Measurements from ENCODE around the gene C12orf43.

DNA sequence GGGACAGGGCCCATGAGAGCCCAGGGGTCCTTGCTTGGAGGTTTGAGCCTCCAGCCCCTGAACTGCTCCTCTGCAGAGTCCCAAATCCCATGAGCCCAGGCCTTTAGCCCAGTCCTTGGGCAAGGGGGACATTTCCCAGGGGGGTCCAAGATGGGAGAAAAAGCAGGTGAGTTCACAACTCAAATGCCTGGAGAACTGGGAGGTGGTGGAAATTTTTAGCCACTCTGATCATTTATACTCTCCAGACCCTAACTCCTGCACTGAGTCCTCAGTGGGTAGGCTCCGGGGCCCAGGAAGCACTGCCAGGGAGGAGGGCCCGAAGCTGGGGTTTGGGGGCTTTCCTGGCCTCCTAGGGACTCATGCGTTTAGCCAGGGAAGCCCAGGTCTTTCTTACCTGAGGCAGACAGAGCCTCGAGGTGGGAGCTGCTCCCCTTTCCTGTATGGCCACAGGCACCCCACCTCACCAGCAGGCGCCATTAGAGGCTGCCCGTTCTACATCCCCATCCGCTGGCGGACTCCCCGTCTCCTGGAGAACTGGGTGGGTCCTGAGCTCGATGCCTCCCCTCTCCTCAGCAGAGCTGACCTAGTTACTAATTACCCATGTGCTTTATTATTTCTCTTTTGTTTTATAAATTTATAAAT is 36.9 kb downstream of the C12orf43 start:
- TF ChIP-seq, protein P1, sequence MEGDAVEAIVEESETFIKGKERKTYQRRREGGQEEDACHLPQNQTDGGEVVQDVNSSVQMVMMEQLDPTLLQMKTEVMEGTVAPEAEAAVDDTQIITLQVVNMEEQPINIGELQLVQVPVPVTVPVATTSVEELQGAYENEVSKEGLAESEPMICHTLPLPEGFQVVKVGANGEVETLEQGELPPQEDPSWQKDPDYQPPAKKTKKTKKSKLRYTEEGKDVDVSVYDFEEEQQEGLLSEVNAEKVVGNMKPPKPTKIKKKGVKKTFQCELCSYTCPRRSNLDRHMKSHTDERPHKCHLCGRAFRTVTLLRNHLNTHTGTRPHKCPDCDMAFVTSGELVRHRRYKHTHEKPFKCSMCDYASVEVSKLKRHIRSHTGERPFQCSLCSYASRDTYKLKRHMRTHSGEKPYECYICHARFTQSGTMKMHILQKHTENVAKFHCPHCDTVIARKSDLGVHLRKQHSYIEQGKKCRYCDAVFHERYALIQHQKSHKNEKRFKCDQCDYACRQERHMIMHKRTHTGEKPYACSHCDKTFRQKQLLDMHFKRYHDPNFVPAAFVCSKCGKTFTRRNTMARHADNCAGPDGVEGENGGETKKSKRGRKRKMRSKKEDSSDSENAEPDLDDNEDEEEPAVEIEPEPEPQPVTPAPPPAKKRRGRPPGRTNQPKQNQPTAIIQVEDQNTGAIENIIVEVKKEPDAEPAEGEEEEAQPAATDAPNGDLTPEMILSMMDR (IDR thresholded peaks at IDR 0.05): no peak
- no peak for TF ChIP-seq POLR2A (IDR thresholded peaks at IDR 0.05)
